A673 (cell line): ENCODE data around the gene TENM4. TPM values are rescaled to one million over a fixed set of nuclear protein-coding genes. Genes with fewer than 3 reads are reported as not detected.

Source experiments
- BruUV-seq: library from RNA; stranded (reverse); fragments of 400-500 nt; replicated peaks from 2 replicates; lab custom pipeline; 2021; lab: Mats Ljungman, UMichigan
- CTCF ChIA-PET: fragments of 300-600 bp; sonication (Branson Sonifier 250); formaldehyde crosslinking; loops from one replicate; lab custom pipeline; 2022; ENCODE audit warnings: antibody characterized with exemption; lab: Charles Lee
- POLR2A ChIA-PET: fragments of 300-600 bp; sonication (Branson Sonifier 250); formaldehyde crosslinking; loops from one replicate; lab custom pipeline; 2022; ENCODE audit warnings: antibody characterized with exemption; ENCODE audit not compliant: low non-redundant PET; lab: Charles Lee
- DNase-seq: peaks from one replicate; pipeline ENCODE4 v3.0.0-alpha.2; 2015; ENCODE audit warnings: low spot score
- H3K27ac ChIP-seq: fragments of 200-600 bp; sonication (generic); 2 replicates; pipeline ENCODE4 v1.5.1; 2016; ENCODE audit warnings: mixed run types, low read depth, mild to moderate bottlenecking, mixed read lengths, antibody characterized with exemption, low read length; ENCODE audit not compliant: poor library complexity, severe bottlenecking
- H3K27me3 ChIP-seq: fragments of 200-600 bp; sonication (generic); replicated peaks from 2 replicates; pipeline ENCODE4 v1.6.1; 2017; ENCODE audit warnings: mixed run types, low read depth, mild to moderate bottlenecking, mixed read lengths, antibody characterized with exemption, low read length; ENCODE audit not compliant: insufficient read depth, poor library complexity
- H3K36me3 ChIP-seq: fragments of 200-600 bp; sonication (generic); 2 replicates; pipeline ENCODE4 v1.6.1; 2016; ENCODE audit warnings: mixed run types, mild to moderate bottlenecking, mixed read lengths, antibody characterized with exemption, low read length; ENCODE audit not compliant: insufficient read depth, poor library complexity, severe bottlenecking
- H3K4me1 ChIP-seq: fragments of 200-600 bp; sonication (generic); 2 replicates; pipeline ENCODE4 v1.6.1; 2017; ENCODE audit warnings: mixed run types, mild to moderate bottlenecking, mixed read lengths, antibody characterized with exemption, low read length; ENCODE audit not compliant: insufficient read depth, poor library complexity, severe bottlenecking
- H3K4me3 ChIP-seq: fragments of 200-600 bp; sonication (generic); 2 replicates; pipeline ENCODE4 v1.5.1; 2016; ENCODE audit warnings: low read depth, mixed run types, mild to moderate bottlenecking, mixed read lengths, low read length; ENCODE audit not compliant: poor library complexity, severe bottlenecking
- H3K9me3 ChIP-seq: fragments of 200-600 bp; sonication (generic); 2 replicates; pipeline ENCODE4 v1.6.1; 2016; ENCODE audit warnings: mixed run types, low read depth, mild to moderate bottlenecking, mixed read lengths, antibody characterized with exemption, low read length; ENCODE audit not compliant: poor library complexity, severe bottlenecking
- CTCF ChIP-seq: fragments of 300-800, 200-600 bp; sonication (generic); conservative IDR thresholded peaks from 2 replicates; pipeline ENCODE4 v1.5.1; 2017; ENCODE audit warnings: low read depth, mild to moderate bottlenecking, antibody characterized with exemption, low read length, moderate library complexity, mixed read lengths
- EZH2 ChIP-seq: fragments of 200-600 bp; sonication (generic); IDR thresholded peaks from 2 replicates; pipeline ENCODE4 v1.6.1; 2017; ENCODE audit warnings: borderline replicate concordance, low read depth, mild to moderate bottlenecking, mixed read lengths, antibody characterized with exemption, low read length; ENCODE audit not compliant: poor library complexity, severe bottlenecking
- intact Hi-C: fragments of 100-400 bp; cut with micrococcal nuclease; formaldehyde crosslinking; loops from one replicate; pipeline ENCODE4 v1.10.0; 2022; ENCODE audit not compliant: unreplicated experiment
- total RNA-seq: library from RNA; stranded (reverse); gene quantifications from 2 replicates; pipeline ENCODE4 v1.2.3, GENCODE V29; 2021

TENM4 gene
- total RNA-seq, 1 experiment from 2014 or later, result 0.11 TPM

GRCh38 chr11:79417069-79417920 lies 23.5 kb downstream of the TENM4 start:
- POLR2A ChIA-PET, result no interaction called here
- intact Hi-C loops, result no loop called here
- DNase-seq, result no peak
- no peak overlapping the region for H3K27ac ChIP-seq
- CTCF ChIA-PET, result no interaction called here
- no peak overlapping the region for H3K4me3 ChIP-seq
- no TSS peak for BruUV-seq
- no peaks in the 10 kb centered on the region for H3K36me3 ChIP-seq
- H3K4me1 ChIP-seq, result no peaks in the 10 kb centered on the region
- H3K9me3 ChIP-seq, result no peaks in the 10 kb centered on the region
- H3K27me3 ChIP-seq, result peaks cover 4% of the 10 kb centered on the region
- no peak for TF ChIP-seq EZH2
- no peak for TF ChIP-seq CTCF

DNA sequence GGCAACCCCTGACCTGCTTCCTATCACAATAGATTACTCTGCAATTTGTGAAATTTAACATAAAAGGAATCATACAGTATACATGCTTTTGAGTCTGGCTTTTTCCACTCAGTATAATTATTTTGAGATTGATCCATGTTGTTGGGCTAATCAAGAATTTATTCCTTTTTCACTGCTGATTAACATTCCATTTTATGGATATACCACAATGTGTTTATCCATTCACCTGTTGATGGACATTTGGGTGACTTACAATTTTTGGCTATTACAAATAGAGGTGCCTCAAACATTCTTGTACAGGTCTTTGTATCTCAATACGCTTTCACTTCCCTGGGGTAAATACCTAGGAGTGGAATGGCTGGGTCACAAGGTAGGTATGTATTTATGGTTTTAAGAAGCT lies 24.9 kb downstream of the TENM4 start:
- POLR2A ChIA-PET, result no interaction called here
- no peak for DNase-seq
- Histone ChIP-seq H3K4me1 (no peaks in the 10 kb centered on the region), H3K27ac (no peak overlapping the region), H3K36me3 (no peaks in the 10 kb centered on the region), H3K9me3 (no peaks in the 10 kb centered on the region), H3K4me3 (no peak overlapping the region), H3K27me3 (peaks cover 4% of the 10 kb centered on the region)
- TF ChIP-seq EZH2 (no peak), CTCF (no peak)
- BruUV-seq, result no TSS peak
- CTCF ChIA-PET, result no interaction called here
- intact Hi-C loops, result no loop called here

- no peaks in the 10 kb centered on the region for H3K9me3 ChIP-seq
- peaks cover 2% of the 10 kb centered on the region for H3K27me3 ChIP-seq
- no peak overlapping the region for H3K4me3 ChIP-seq
- H3K27ac ChIP-seq, result no peak overlapping the region
- POLR2A ChIA-PET, result no interaction called here
- H3K4me1 ChIP-seq, result no peaks in the 10 kb centered on the region
- intact Hi-C loops, result no loop called here
- no peak for DNase-seq
- H3K36me3 ChIP-seq, result no peaks in the 10 kb centered on the region
- CTCF ChIA-PET, result no interaction called here
- no TSS peak for BruUV-seq
- TF ChIP-seq CTCF (no peak), EZH2 (no peak)
These were observed 25.4 kb downstream of the TENM4 start for GRCh38 chr11:79415411-79415810.
